ENCODE results near the gene BNC2. TPM values are rescaled to one million over a fixed set of nuclear protein-coding genes. Genes with fewer than 3 reads are reported as not detected.
"Not testable (repeated sequence)": the region's sequence is repeated elsewhere in the genome, so short reads cannot be mapped to it uniquely, and the experiment has no call there.

The BNC2 gene
- total RNA-seq, 1 experiment from 2014 or later: 11.7 TPM

DNA sequence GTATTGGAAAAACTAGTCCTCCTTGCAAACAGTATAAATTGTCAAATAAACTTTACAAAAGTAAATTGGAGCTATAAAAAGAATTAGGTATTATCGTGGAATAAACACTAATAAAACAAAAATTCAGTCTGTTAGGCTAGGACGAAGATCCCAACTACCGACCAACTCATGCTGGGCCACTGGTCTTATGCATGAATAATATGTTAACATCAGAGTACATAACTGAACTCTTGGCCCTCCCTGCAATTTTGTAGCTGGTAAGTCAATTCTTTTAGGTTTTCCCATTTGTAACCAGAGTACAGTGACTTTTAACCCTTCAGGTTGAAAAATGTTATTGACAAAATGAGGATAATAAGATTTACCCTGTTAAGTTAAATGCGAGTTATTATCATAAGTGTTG lies 428.7 kb downstream of the BNC2 start:
- ChIA-PET POLR2A (ENCODE audit: unreplicated experiment) (no interaction called here), CTCF (no interaction called here)
- no peak overlapping the region for H3K4me3 ChIP-seq (ENCODE audit: low read length)
- H3K4me1 ChIP-seq (ENCODE audit: insufficient read depth, low read length): peaks cover 36% of the 10 kb centered on the region
- no peaks in the 10 kb centered on the region for H4K20me1 ChIP-seq (ENCODE audit: low read length)
- H3K4me2 ChIP-seq (ENCODE audit: low read length): no peak overlapping the region; the same call in 1 of the 2 replicates
- H3K9me2 ChIP-seq (replicated peaks; ENCODE audit: low read length): no peaks in the 10 kb centered on the region
- H3K36me3 ChIP-seq (ENCODE audit: low read depth, low read length): 0 out of 2 replicates have a peak, but pooled peaks cover 4% of the 10 kb centered on the region
- TF ChIP-seq, protein P1, sequence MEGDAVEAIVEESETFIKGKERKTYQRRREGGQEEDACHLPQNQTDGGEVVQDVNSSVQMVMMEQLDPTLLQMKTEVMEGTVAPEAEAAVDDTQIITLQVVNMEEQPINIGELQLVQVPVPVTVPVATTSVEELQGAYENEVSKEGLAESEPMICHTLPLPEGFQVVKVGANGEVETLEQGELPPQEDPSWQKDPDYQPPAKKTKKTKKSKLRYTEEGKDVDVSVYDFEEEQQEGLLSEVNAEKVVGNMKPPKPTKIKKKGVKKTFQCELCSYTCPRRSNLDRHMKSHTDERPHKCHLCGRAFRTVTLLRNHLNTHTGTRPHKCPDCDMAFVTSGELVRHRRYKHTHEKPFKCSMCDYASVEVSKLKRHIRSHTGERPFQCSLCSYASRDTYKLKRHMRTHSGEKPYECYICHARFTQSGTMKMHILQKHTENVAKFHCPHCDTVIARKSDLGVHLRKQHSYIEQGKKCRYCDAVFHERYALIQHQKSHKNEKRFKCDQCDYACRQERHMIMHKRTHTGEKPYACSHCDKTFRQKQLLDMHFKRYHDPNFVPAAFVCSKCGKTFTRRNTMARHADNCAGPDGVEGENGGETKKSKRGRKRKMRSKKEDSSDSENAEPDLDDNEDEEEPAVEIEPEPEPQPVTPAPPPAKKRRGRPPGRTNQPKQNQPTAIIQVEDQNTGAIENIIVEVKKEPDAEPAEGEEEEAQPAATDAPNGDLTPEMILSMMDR (conservative IDR thresholded peaks at IDR 0.05; ENCODE audit: low read depth, low read length): no peak
- TF ChIP-seq EZH2 (IDR thresholded peaks at IDR 0.05; ENCODE audit: low read length, unreplicated experiment) (no peak), EZH2phosphoT487 (IDR thresholded peaks at IDR 0.05; ENCODE audit: borderline replicate concordance, low read length) (no peak)
- no TSS peak for BruUV-seq (replicated peaks)
- H2AFZ ChIP-seq (ENCODE audit: low read length): no peak overlapping the region
- no peaks in the 10 kb centered on the region for H3F3A ChIP-seq (ENCODE audit: low read length, unreplicated experiment)
- no peaks in the 10 kb centered on the region for H3K27me3 ChIP-seq (ENCODE audit: low read length)
- intact Hi-C loops (cut with micrococcal nuclease): no loop called here
- no peak overlapping the region for H3K9ac ChIP-seq (ENCODE audit: low read length)
- ATAC-seq: no peak
- no peaks in the 10 kb centered on the region for H3K9me3 ChIP-seq (ENCODE audit: low read length)
- H3K79me2 ChIP-seq (ENCODE audit: low read length): no peaks in the 10 kb centered on the region
- no peak for DNase-seq
- no peak overlapping the region; the same call in 1 of the 2 replicates for H3K27ac ChIP-seq (ENCODE audit: low read length)

DNA sequence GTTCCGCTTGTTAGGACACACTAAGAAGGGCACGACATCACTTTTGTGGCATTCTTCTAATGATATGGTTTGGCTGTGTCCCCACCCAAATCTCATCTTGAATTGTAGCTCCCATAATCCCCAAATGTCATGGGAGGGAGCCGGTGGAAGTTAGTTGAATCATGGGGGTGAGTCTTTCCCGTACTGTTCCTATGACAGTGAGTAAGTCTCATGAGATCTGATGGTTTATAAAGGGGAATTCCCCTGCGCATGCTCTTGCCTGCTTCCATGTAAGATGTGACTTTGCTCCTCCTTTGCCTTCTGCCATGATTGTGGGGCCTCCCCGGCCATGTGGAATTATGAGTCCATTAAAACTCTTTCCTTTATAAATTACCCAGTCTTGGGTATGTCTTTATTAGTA lies 431.6 kb downstream of the BNC2 start:
- BruUV-seq (replicated peaks); H3K4me2 ChIP-seq (ENCODE audit: low read length); ATAC-seq; H3K9me3 ChIP-seq (ENCODE audit: low read length); H3F3A ChIP-seq (ENCODE audit: low read length, unreplicated experiment); H2AFZ ChIP-seq (ENCODE audit: low read length); intact Hi-C loops (cut with micrococcal nuclease); H3K27me3 ChIP-seq (ENCODE audit: low read length); POLR2A ChIA-PET (ENCODE audit: unreplicated experiment); H3K4me3 ChIP-seq (ENCODE audit: low read length); H3K27ac ChIP-seq (ENCODE audit: low read length); H3K9ac ChIP-seq (ENCODE audit: low read length); H4K20me1 ChIP-seq (ENCODE audit: low read length); DNase-seq; H3K9me2 ChIP-seq (replicated peaks; ENCODE audit: low read length); H3K36me3 ChIP-seq (ENCODE audit: low read depth, low read length); H3K79me2 ChIP-seq (ENCODE audit: low read length): not testable (repeated sequence)
- CTCF ChIA-PET: interaction anchor here (0.6 kb wide), 1 partner anchor 26 kb away, joined by 3 read pairs; no protein-coding TSS in a partner anchor
- peaks cover 17% of the 10 kb centered on the region for H3K4me1 ChIP-seq (ENCODE audit: insufficient read depth, low read length)

DNA sequence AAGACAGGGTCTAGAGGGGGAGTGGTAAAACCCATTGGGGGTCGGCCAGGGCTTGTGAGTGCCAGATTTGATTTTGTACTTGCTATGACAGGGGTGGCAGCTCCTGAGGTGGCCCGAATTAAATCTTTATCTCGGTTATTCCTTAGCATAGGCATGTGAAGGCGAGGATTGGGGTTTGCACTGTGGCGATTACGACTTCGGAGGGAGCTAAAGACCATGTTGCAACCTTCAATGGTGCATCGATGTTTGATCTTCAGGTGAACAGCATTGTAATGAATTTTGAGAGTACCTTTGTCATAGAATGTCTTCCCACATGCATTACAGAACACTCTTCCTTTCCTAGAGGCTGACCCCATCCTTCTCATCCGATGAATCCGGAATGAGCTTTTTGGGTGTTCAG lies 433.9 kb downstream of the BNC2 start:
- no peak overlapping the region for H2AFZ ChIP-seq (ENCODE audit: low read length)
- CTCF ChIA-PET: no interaction called here
- POLR2A ChIA-PET (ENCODE audit: unreplicated experiment): no interaction called here
- H3F3A ChIP-seq (ENCODE audit: low read length, unreplicated experiment): no peaks in the 10 kb centered on the region
- no peak overlapping the region for H3K27ac ChIP-seq (ENCODE audit: low read length)
- no peak overlapping the region for H3K9ac ChIP-seq (ENCODE audit: low read length)
- no peak overlapping the region for H3K4me2 ChIP-seq (ENCODE audit: low read length)
- no peaks in the 10 kb centered on the region for H4K20me1 ChIP-seq (ENCODE audit: low read length)
- no peaks in the 10 kb centered on the region for H3K79me2 ChIP-seq (ENCODE audit: low read length)
- intact Hi-C loops (cut with micrococcal nuclease): no loop called here
- no peaks in the 10 kb centered on the region for H3K27me3 ChIP-seq (ENCODE audit: low read length)
- DNase-seq: no peak
- no TSS peak for BruUV-seq (replicated peaks)
- H3K9me2 ChIP-seq (replicated peaks; ENCODE audit: low read length): no peaks in the 10 kb centered on the region
- no peaks in the 10 kb centered on the region for H3K9me3 ChIP-seq (ENCODE audit: low read length)
- no peaks in the 10 kb centered on the region for H3K4me1 ChIP-seq (ENCODE audit: insufficient read depth, low read length)
- H3K36me3 ChIP-seq (ENCODE audit: low read depth, low read length): 0 out of 2 replicates have a peak, but pooled peaks cover 5% of the 10 kb centered on the region
- TF ChIP-seq EZH2 (IDR thresholded peaks at IDR 0.05; ENCODE audit: low read length, unreplicated experiment): no peak
- TF ChIP-seq, protein P1 (conservative IDR thresholded peaks at IDR 0.05; ENCODE audit: low read depth, low read length): no peak
- TF ChIP-seq EZH2phosphoT487 (IDR thresholded peaks at IDR 0.05; ENCODE audit: borderline replicate concordance, low read length): no peak
- no peak for ATAC-seq
- no peak overlapping the region for H3K4me3 ChIP-seq (ENCODE audit: low read length)
